TTC549 (cell line): ENCODE measurements around the gene NSG1.
"Not testable (repeated sequence)": the region's sequence is repeated elsewhere in the genome, so short reads cannot be mapped to it uniquely, and the experiment has no call there.

Experiments
- FAIRE-seq: peaks from 2 replicates; lab custom pipeline; 2012; peaks lifted over from hg19 to GRCh38; lab: Jason Lieb, UNC

Gene NSG1

DNA sequence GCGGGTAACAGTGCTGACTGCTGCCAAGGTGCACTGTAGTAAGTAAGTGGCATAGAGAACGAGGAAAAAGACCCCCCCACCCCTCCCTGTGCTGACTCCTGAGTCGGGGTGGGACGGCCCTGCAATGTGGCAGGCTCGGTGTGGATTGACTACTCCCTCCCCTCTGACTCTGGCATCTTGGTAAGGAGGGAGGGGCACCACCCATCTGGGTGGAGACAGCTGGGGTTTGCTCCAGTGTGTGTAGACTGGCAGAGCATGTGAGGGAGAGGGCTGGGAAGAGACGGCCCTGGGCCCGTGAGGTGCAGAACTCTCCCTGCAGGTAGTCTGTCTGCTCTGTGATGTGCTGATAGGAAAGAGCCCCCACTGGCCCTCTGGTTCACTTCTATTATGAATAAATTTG is 31.0 kb downstream of the NSG1 start:
- FAIRE-seq, result no peak

DNA sequence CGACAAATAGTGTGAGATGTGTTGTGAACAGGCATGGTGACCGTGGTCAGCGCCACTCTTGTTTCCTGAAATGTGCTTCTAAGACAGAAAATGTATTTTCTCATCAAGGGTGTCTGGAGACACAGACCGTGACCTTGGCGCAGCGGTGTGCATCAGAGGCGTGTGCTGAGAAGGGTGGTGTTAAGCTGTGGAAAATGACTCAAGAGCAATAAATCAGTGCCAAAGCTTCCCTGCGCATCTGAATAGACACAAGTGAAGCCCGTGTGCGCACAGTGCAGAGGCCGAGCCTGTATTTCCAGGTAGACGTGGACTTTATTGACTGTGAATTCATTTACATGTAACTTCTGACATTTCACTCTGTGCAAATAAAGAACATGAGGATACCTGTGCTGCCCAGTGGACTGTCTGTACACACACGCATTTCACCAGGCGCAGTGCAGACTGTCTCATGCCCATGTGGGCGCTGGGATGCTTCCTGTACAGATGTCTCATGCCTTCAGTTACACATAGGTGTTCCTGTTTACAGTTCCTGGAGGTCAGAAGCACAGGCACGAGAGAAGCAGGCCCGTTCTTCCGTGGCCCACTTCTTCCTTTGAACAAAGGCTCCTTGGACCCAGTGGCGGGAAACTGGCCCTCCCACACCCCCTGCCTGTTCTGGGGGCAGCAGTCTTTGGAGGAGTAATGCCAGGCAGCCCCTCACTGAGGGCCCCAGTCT is 31.9 kb downstream of the NSG1 start:
- no peak for FAIRE-seq

DNA sequence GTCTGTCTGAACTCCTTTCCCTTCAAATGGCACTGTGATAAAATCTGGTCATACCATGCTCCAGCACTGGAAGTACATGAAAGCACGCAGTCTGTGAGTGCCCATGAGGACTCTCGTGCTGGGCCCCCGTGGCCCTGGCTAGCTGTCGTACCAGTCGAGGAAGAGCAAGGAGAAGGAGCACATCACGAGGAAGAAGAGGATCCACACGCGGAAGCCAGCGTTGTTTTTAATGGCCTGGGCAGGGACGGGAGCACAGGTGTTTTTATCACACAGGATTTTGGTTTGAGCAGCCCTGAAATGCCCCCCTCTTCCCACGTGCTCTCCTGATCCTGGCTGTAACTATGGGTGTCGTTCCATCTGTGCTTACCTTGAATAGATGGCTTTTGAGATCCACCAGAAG is 33.0 kb downstream of the NSG1 start:
- no peak for FAIRE-seq

DNA sequence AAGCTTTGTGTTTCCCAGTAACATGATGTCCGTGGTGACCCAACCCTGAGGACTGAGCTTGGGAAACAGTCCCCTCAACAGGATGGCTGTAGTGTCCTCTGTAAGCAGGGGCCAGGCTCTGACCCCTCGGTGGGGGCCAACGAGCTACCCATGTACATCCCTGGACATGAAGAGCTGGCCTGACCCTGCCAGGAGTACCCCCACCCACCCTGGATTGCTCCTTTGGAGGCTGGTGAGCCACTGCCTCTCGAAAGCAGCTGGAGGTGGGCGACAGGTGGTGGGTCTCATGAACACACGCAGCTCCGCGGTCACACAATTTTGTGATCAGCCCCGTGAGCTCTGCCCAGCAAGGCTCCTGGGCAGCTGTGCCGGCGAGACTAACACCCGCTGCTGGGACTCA is 33.5 kb downstream of the NSG1 start:
- FAIRE-seq, result no peak

DNA sequence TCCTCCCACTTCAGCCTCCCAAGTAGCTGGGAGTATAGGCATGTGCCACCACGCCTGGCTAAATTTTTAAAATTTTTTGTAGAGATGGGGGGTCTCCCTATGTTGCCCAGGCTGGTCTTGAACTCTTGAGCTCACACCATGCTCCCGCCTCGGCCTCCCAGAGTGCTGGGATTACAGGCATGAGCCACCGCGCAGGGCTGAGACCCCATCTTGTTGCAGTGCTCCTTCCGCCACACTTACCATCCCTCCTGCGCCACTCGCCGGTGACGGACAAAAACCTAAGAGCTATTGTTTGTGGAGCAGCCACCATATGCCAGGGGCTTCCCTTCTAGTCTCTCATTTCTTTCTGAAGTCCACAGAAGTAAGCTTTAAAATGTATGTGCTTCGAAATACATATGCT is 34.5 kb downstream of the NSG1 start:
- no peak for FAIRE-seq

DNA sequence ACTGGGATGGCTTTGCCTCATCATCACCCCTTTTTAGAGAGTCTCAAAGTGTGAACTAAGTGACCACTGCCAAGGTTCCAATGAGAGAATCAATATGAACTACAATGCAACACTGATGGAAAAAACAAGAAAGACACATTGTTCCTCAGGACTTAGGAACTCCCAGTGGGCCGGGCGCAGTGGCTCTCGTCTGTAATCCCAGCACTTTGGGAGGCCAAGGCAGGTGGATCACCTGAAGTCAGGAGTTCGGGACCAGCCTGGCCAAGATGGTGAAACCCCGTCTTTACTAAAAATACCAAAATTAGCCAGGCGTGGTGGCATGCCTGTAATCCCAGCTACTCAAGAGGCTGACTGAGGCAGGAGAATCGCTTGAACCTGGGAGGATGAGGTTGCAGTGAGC is 35.2 kb downstream of the NSG1 start:
- FAIRE-seq, result not testable (repeated sequence)

DNA sequence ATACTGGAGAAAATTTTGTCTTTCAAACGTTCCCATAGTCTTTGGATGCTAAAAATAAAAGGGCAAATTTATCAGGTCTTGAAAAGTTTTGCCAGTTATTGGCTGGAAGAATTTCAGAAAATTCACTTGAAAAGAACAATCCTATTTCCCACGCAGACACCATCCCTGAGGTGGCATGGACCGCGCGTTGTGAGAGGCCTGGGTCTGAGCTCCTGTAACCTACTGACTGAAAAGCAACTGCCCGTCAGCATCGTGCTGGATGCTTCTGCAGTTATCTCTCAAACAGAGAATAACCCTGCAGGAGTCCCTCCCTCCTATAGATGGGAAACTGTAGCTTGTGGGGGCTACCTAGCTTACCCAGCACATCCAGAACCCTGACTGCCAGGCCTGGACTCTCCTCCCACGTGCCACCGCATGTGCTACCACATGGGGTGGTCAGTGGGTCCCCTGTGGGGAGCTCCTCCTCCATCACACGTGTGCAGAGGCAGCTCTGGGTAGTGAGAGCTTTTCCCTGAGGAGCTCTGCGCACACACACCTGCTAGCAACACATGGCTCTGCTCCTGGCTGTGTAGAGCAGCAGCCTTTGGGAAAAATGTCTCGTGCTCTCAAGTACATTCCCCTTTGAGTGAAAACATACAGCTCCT is 36.1 kb downstream of the NSG1 start:
- FAIRE-seq, result no peak

DNA sequence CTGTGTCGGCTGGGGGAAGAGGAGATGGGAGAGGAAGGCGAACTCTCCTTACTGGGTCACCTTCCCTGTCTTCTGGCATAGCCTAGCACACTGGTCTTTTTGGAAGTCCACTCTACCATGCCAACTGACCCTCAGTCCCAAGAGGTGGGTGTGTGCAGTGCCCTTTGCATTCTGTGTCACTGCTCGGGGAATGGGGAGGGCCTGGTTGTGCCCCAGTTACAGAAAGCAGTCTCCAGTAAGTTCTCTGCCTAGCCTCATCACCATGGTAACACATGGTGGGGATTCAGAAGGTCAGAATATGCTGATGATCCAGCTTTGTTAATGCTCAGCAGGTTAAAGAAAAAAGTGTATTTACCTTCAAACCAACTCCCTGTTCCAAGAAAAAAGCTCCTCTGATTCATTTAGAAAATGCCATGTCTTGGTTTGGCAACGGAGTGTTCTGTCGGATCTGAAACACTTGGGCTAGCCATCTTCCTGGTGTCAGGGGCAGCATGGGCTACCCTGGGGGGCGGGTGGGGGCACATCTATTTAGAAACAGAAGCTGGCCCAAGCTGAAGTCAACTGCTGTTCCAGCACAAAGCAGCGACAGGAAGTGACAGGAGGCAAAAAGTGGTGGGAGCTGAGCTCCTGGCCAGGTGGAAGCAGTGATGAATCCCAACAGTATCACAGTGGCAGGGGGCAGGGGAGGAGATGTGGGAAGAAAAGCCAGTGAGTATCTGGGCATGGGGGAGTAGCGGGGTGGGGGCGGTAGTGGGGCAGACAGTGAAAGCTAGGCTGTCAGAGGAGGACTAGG is 37.0 kb downstream of the NSG1 start:
- no peak for FAIRE-seq

DNA sequence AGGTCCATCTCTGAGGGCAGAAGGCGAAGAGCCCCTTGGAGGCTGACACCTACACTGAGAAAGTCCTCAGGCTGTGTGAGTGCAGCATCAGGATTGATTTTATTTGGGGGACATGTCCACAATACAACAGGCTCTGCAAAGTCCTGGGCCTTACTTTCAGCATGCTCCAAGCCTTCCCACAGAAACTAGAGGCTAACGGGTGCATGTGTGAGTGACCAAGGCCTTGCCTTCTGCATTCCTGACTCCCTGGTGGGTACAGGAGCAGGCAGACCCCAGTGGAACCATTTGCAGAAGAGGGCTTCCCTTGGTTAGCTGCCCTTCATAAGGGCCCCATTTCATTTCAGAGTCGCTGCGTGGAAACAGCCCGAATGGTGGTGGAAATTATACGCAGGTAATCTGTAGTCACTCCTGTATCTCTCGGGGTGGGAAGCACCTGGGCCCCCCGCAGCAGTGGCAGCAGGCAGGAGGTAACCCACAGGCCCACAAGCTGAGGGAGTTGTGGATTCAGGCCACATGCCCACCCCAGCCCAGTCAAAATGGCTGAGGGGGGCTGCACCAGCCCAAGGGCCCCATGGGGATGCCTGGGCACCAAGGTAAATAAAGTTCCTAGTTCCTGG is 37.7 kb downstream of the NSG1 start:
- no peak for FAIRE-seq

DNA sequence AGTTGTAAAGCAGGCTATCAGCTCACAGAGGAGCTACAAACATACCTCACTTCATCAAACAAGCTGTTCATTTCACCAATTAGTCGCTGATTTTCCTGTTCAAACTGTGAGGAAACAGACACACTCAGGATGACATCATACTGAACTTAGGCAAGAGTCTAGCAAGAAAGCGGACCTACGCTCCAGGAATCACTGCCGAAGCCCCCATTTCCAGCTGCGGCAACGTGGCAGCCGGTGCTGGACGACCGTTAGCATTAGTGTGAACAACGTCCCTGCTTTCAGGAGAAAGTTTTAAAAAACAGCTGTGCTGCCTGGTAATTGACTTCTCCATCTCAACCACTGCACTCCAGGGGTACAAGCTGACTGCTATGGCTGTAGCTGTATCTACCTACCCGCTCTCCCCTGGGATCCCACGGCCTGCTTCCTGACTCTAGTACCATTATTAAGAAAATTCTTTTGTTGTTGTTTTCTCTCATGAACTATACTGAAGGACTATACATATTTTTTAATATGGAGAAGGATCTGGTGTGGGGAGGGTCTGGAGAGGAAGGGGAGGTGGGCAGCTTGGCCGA is 38.3 kb downstream of the NSG1 start:
- FAIRE-seq, result no peak

DNA sequence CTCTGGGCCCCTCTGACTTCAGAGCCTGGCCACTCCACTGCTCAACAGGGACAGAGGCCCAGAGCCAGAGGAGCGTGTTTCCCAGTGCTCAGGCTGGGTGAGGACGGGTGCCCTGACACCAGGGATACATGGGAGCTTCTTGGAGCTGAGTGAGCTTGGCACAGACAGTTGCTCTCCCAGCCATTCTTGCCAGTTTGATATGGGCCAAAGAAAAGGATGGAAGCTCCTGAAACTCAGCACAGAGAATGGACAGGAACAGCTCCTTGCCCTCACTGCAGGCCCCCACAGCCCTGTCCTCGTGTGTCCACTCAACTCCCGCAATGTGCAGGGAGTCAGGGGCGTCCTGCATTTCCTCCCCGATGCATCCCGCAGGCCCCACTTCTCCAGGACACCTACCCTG is 38.8 kb downstream of the NSG1 start:
- no peak for FAIRE-seq

DNA sequence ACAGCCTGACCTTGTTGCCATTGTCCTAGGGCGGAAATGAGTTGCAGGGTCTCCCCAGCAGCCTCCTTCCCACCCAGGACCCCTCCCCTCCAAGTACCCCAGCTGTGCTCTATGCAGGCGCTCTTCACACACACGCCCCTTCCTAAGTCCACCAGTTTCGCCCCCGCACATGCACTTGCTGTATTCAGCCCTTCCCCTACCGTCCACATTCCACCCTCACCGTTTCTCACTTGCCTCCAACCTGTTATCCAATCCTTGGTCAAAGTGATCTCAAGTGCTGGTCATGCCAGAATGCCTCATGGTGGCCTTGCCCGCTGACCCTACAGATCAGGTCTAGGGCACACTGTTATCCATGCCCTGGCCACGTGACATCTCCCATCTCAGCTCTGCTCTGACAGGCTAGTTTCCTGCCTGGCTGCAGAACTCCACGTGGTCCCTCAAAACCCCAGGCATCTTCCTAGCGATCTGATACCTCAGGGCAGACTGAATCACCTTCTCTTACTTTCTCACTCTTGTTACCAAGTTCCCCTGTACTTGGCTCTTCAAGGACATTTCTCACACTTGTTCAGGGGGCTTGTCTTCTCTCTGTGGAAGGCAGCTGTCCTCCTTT is 39.7 kb downstream of the NSG1 start:
- no peak for FAIRE-seq

DNA sequence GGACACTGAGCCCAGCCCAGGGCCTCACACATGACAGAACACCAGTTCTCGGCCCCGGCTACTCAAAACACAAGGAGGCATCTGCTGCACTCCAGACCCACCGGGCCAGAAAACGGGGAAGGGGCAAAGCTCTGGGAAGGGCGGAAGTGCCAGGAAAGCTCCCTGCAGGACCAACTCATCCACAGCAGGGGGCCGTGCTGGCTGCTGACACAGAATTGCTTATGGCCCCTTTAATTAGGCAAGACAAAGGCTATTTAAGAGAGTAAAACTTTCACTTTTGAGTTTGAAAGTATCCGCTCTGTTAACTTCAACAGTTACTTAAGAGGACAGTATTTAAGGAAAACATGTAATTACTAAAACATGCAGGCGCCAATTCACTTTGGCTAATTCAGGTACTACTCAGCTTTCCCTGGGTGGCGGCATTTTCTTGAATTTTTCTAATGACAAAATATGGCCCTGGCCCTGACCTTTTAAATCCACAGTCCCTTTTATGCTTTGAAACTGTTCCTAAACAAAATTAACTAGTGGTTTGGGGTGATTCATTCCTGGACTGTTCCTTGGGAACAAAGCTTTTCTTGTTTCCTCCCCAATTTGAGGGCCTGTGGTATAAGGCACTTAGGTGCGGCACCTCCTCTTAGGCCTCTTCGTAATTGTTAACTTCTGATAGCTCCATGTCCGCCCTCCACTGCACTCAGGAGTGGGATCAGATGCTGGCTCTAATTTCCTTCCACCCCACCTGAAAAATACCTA is 40.4 kb downstream of the NSG1 start:
- no peak for FAIRE-seq

DNA sequence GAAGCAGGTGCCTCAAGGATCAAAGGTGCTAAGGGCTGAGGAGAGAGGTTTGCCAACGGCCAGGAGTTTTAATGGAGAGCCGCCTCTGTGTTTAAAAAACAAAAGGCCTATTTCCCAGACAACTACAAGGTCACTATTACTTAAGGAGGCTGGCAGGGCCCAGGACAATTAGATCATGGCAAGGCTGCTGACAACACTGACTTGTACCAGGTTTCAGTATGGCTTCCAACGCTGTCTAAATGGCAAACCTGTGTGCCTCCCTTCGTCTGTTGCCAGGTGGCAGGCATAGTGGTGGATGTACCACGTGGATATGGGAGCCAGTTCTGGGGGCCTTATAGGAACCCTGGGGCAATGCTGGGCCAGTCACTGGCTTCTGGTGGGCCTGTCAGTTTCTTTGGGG is 41.0 kb downstream of the NSG1 start:
- no peak for FAIRE-seq

DNA sequence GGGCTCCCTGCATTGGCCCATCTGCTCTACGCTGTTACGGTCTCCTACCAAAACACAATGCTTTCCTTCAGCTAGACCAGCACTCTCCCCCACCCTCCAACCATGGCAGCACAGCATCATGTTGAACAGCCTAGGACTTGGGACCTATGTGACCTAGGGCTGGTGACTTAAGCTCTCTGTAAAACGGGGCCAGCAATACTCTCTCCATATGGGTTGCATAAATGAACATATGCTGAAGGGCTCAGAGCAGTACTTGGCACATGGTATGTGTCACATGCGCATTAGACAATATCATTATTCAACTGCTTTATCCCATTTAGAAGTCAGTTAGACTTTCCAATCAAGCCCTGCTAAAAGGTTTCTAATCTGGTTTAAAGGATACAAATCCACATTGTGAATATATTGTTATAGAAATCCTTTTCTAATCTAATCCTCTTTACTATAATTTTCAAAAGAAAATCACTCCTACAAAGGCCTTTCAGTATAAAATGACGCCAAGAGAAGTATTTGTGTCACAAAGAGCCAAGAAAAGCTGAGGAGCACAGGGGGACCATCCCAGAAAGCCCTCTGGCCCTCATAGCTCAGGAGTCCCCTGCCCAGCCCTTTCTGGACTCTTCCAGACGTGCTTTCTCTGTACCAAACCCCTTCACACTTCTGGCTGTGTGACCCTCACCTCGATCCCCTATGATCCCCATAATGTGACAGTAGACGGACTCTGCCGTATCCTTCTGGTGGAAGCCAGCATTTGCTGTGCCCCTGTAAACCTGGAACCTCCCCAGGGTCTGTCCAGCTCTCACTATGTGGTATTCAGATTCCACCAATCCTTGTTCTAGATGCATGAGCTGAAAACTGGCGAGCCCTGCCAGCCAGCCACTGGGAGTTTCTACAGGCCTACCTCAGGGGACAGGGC is 42.3 kb downstream of the NSG1 start:
- no peak for FAIRE-seq

DNA sequence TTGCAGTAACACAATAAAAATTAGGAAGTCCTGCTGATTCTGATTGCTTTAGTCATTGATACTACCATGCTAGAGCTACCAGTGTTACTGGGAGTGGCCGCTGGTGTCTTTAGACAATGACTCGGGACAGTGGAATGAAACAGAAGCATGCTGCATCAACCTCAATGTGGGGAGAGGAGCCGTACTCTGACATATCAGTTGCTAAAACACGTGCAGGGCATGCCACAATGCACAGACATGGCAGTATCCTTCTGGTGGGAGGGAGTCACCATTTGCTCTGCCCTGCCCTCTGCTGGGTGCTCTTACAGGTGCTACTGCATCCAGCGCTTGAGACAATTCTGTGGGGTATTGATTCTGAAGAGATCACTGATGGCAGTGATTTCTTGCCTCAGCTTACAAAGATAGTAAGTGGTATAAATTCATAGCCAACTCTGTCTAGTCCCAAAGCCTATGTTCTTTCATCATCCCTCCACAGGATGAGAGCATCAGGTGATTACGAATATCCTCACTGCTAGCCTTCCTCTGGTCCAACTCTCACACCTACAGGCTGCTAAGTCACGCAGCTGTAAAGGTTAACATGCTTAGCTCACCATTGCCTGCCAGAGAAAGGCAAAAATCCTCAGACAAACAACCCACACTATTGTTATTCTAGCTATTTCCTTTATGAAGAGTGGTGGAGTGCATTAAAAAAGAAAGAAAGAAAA is 43.7 kb downstream of the NSG1 start:
- FAIRE-seq, result no peak

DNA sequence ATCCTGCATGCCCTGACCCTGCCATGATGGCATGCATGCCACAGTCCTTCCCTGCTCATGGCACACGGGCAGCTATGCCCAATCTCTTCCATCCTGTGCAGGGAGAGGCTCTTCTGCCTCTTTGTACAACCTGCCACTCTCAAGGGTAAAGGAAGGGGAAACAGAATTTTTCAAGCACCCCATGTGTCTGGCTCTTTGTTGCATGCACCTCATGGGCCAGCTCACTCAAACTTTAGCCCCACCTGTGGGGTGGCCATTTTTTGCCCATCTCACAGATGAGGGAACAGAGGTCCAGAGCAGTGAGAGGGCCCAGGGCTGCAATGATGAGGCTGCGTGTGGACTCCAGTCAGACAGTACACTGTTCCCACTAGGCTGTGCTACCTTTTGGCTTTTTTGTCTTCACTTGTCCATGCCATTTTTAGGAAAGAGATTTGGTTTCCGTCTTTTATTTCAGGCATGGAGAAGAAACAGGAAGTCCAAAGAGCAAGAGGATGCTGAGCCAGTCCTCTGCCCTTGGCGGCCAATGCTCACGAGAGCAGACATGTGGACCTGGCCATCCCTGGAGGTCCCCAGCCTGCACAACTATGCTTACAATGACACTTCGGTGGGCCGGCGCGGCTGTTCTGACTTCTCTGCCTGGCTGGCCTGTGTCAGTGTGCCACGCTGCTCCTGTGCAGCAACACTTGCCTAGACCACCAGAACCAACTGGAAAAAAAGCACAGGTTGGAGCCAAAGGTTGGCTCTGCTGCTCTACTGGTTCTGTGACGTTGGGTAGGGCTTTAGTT is 45.6 kb downstream of the NSG1 start:
- FAIRE-seq, result no peak

DNA sequence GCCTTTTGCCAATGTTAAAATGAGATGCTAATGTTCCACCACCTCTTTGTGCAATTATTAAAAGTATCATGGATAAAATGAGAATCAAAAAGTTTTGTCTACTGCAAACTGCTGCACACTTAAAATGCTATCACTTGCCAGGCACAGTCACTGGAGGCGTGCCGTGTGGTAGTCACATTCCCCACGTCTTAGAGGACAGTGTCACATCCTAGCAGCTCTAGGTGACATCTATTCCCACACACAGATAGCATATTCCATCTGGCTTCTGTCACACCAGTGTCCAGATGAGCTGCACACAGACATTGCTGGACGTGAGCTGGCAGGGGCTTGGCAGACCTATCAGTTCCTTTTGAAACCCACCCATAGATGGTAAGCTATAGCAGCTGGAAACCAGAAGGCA is 47.0 kb downstream of the NSG1 start:
- FAIRE-seq, result no peak

DNA sequence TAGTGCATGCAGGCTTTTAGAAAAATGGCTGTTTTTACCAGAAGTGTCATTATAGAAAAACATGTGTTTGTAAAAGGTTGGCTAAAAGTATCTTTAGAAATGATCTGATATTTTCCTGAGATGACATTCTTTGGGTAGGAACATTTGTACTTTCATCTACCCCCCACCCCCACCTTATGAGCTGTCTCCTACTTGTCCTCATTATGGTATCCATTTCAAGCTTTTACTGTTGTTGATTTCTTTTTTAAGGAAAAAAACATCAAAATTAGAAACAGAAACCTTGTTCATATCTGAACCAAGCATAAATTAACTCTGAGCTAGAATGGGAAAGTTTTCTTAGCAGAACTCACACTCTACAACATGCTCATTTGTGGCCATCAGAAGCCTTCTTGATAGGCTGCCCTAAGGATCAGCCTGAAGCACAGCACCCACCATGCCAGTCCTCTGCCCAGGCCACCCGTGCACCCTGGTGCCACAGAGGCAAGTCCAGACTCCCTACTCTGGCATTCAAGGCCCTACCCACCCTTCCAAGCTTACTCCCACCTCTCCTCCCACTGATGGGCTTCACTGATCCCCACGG is 49.4 kb downstream of the NSG1 start:
- FAIRE-seq, result no peak
